ENCODE data around the gene SPAG4.

- TF ChIP-seq CTCF (IDR thresholded peaks at IDR 0.05; ENCODE audit: low read length) (no peak), EZH2 (optimal IDR thresholded peaks at IDR 0.05; ENCODE audit: low read depth, low read length) (no peak), EZH2phosphoT487 (IDR thresholded peaks at IDR 0.05; ENCODE audit: low read length) (no peak)
These were observed 25.1 kb downstream of the SPAG4 start for GRCh38 chr20:35640724-35641123.
